H1 (cell line): Measurements from ENCODE around the gene PDE6D. TPM values are rescaled to one million over a fixed set of nuclear protein-coding genes. Genes with fewer than 3 reads are reported as not detected.

Experiments used
- ATF3 ChIP-seq: IDR thresholded peaks from 2 replicates; pipeline ENCODE4 v1.6.1; 2011; ENCODE audit warnings: low read depth, mild to moderate bottlenecking, low read length; ENCODE audit not compliant: insufficient read depth
- BACH1 ChIP-seq: IDR thresholded peaks from 2 replicates; pipeline ENCODE4 v1.6.1; 2012; ENCODE audit warnings: low read length, improper control_type of control experiment
- BRCA1 ChIP-seq: IDR thresholded peaks from 2 replicates; pipeline ENCODE4 v1.6.1; 2012; ENCODE audit warnings: low read depth, low read length, improper control_type of control experiment
- CBX8 ChIP-seq: fragments of 300-800, 300-1000 bp; sonication (generic); IDR thresholded peaks from 2 replicates; pipeline ENCODE4 v1.7.1; 2016; ENCODE audit warnings: low read depth, low read length, borderline replicate concordance
- CTCF ChIP-seq, 3 experiments: IDR thresholded peaks; 1 replicate in 2 of 3; 2 replicates in 1 of 3; pipeline versions ENCODE4 v1.5.1 to v1.6.1; 2011; ENCODE audit warnings: low read length in 3 of 3, mild to moderate bottlenecking in 3 of 3, inconsistent platforms in 2 of 3, low read depth in 1 of 3, moderate library complexity in 1 of 3; ENCODE audit not compliant: insufficient read depth in 1 of 3; ENCODE audit errors: control extremely low read depth in 1 of 3
- E2F6 ChIP-seq: IDR thresholded peaks from 2 replicates; pipeline ENCODE4 v1.6.1; 2012; ENCODE audit warnings: inconsistent platforms
- EZH2 ChIP-seq: fragments of 200-600 bp; sonication (generic); IDR thresholded peaks from 2 replicates; pipeline ENCODE4 v1.7.1; 2012; ENCODE audit warnings: low read depth, mild to moderate bottlenecking, moderate library complexity, low read length, inconsistent platforms; ENCODE audit not compliant: severe bottlenecking
- FOSL1 ChIP-seq: IDR thresholded peaks from 2 replicates; pipeline ENCODE4 v1.6.1; 2011; ENCODE audit warnings: mild to moderate bottlenecking, low read depth, low read length, moderate library complexity; ENCODE audit not compliant: insufficient read depth
- GABPA ChIP-seq: IDR thresholded peaks from 2 replicates; pipeline ENCODE4 v1.6.1; 2011; ENCODE audit warnings: mild to moderate bottlenecking, low read length, moderate library complexity, borderline replicate concordance; ENCODE audit not compliant: insufficient read depth
- GTF2F1 ChIP-seq: IDR thresholded peaks from 2 replicates; pipeline ENCODE4 v1.6.1; 2012; ENCODE audit warnings: low read depth, low read length, improper control_type of control experiment, borderline replicate concordance
- HDAC6 ChIP-seq: IDR thresholded peaks from one replicate; pipeline ENCODE4 v1.7.1; 2012; ENCODE audit warnings: low read depth, mild to moderate bottlenecking, inconsistent platforms, low read length, moderate library complexity
- MAX ChIP-seq: IDR thresholded peaks from 2 replicates; pipeline ENCODE4 v1.6.1; 2012; ENCODE audit warnings: inconsistent platforms
- POLR2AphosphoS5 ChIP-seq: IDR thresholded peaks from 2 replicates; pipeline ENCODE4 v1.6.1; 2011; ENCODE audit warnings: low read depth, low read length
- POU5F1 ChIP-seq: IDR thresholded peaks from 2 replicates; pipeline ENCODE4 v1.6.1; 2011; ENCODE audit warnings: low read depth, mild to moderate bottlenecking, low read length, moderate library complexity
- RAD21 ChIP-seq, 2 experiments: IDR thresholded peaks in 1 of 2; conservative IDR thresholded peaks in 1 of 2; 2 replicates each; pipeline ENCODE4 v1.6.1; 2011; ENCODE audit warnings: low read depth in 2 of 2, low read length in 2 of 2, improper control_type of control experiment in 1 of 2, inconsistent platforms in 1 of 2, mild to moderate bottlenecking in 1 of 2, moderate library complexity in 1 of 2
- RXRA ChIP-seq: IDR thresholded peaks from 2 replicates; pipeline ENCODE4 v1.6.1; 2011; ENCODE audit warnings: low read depth, mild to moderate bottlenecking, low read length, moderate library complexity; ENCODE audit not compliant: insufficient read depth
- SIRT6 ChIP-seq: IDR thresholded peaks from one replicate; pipeline ENCODE4 v1.7.1; 2012; ENCODE audit warnings: low read length, inconsistent platforms
- SP4 ChIP-seq: IDR thresholded peaks from 2 replicates; pipeline ENCODE4 v1.6.1; 2012; ENCODE audit warnings: low read length, inconsistent platforms
- SUZ12 ChIP-seq: fragments of 200-600 bp; sonication (generic); IDR thresholded peaks from 2 replicates; pipeline ENCODE4 v1.6.1; 2012; ENCODE audit warnings: mild to moderate bottlenecking, inconsistent platforms, low read length, moderate library complexity, mixed read lengths
- YY1 ChIP-seq: IDR thresholded peaks from 2 replicates; pipeline ENCODE4 v1.6.1; 2011; ENCODE audit warnings: low read depth, mild to moderate bottlenecking, low read length
- polyA plus RNA-seq, 7 experiments: library from polyadenylated mRNA; depleted of rRNA in 3 of 7; stranded (reverse) in 5 of 7; unstranded in 2 of 7; fragments of >200 nt in 5 of 7; fragments of 200-250 nt in 2 of 7; gene quantifications; 1 replicate in 5 of 7; 2 replicates in 1 of 7; 4 replicates in 1 of 7; pipeline versions ENCODE4 v1.2.1 to v1.2.3, GENCODE V29; 2011 to 2013; ENCODE audit warnings: missing spikeins in 2 of 7, mixed read lengths in 2 of 7
- total RNA-seq: library from RNA; stranded (reverse); fragmentation: NEBNext Ultra II Directional; extraction: Animal tissue kit (Norgen Biotek cat#: 25700); gene quantifications from 2 replicates; pipeline ENCODE4 v1.2.1, GENCODE V29; 2021

Gene PDE6D
- total and polyA plus RNA-seq, 2 of the 8 experiments (the other 6 are each of a cell fraction or from before 2014, with no cell fraction given) = 33.7 to 63.9 TPM

GRCh38 chr2:231687133-231687852 lies 93.8 kb downstream of the PDE6D start (continued):
- TF ChIP-seq ATF3 = peak; percentile 44; the same call in 1 of the 2 replicates
- TF ChIP-seq POU5F1 = no peak
- peak; percentile 24 for TF ChIP-seq POLR2AphosphoS5
- no peak for TF ChIP-seq HDAC6
- peak; percentile 87 for TF ChIP-seq E2F6
- no peak for TF ChIP-seq BRCA1
- no peak for TF ChIP-seq BACH1
- no peak for TF ChIP-seq FOSL1
- no peak for TF ChIP-seq CBX8
- no peak for TF ChIP-seq RXRA
- peak; percentile 61 to 67 for TF ChIP-seq RAD21 (IDR thresholded peaks at IDR 0.05 in 1 of 2, conservative IDR thresholded peaks at IDR 0.05 in 1 of 2; ENCODE audit: low read depth in 2 of 2, low read length in 2 of 2)
- TF ChIP-seq SUZ12 = no peak
- no peak for TF ChIP-seq YY1
- peak in 2 of 3 experiments; percentile 79 to 92; a peak in 3 of 4 replicates for TF ChIP-seq CTCF (IDR thresholded peaks at IDR 0.05; ENCODE audit: control extremely low read depth in 1 of 3, insufficient read depth in 1 of 3, low read depth in 1 of 3, low read length in 3 of 3)
- TF ChIP-seq MAX = peak; percentile 98
- TF ChIP-seq EZH2 = no peak
- TF ChIP-seq GABPA = no peak
- no peak for TF ChIP-seq GTF2F1
- no peak for TF ChIP-seq SP4
- TF ChIP-seq SIRT6 = no peak
